HG03565 (cell line): ENCODE data around the gene SUSD3.
"Not testable (repeated sequence)": the region's sequence is repeated elsewhere in the genome, so short reads cannot be mapped to it uniquely, and the experiment has no call there.

Experiments used
- ATAC-seq: cut with Tn5 transposase; IDR thresholded peaks from one replicate; pipeline ENCODE4 v1.9.1; 2021; ENCODE audit warnings: mild to moderate bottlenecking, moderate library complexity; ENCODE audit not compliant: unreplicated experiment

SUSD3 gene

DNA sequence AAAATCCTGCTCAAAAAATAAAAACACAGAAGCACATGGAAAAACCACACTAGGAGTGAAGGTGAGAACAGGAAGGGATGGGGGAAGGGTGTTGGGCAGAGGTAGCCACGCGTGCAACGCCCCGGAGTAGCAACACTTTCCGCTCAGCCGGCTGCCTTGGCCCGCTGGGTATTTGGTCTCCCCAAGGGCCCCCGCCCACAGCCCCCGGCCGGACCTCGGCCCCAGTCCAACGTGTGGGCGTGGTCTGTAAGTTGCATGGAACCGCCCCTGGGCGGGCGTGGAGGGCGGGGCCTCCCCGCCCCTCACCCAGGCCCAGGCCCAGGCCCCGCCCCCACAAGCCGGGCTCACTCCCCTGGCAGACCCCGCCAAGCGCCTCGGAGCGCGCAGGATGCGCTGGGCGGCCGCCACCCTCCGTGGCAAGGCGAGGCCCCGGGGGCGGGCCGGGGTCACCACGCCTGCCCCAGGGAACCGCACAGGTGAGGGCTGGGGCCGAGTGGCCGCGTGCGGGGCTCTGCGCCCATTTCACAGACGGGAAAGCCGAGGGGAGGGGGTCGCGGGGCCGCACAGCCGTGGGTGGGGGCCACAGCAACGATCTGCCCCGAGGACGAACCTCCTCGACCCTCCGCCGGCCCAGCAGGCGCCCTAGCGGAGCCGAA, at the start of gene SUSD3:
Gene SUSD3, plus strand, starts transcription at position 347 of the 656 bp plus-strand sequence. Its CDS starts 42 bp downstream, at position 389.
- ATAC-seq = peak; percentile 36

DNA sequence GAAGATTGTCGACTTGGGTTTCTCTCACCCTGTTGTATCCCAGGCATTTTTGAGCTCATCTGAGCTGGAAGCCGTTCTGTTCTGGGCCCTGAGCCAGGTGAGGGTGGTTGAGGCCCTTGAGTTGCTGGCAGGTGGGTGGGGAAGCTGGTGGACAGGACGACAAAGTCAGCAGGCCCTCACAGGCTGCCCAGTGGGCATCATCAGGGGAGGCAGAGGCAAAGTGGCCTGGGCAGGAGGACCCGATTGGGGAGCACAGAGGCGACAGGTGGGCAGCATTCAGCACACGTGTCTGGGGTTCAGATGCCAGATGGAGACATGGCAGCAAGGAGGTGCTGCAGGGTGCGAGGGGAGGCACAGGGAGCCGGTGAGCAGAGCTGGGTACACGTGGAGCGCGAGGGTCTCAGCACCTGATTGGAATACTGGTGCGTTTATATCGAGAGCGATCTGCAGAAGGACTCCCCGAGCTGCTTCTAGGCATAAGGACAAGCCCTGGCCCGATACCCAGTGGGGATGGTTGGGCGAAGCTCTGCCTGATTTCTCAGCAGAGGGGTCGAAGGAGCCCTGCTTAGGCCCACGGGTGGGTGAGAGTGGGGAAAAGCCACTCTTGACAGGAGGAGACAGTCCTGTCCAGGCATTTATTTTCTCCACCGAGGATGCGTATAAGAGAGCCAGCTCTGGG, 49.0 kb upstream of the SUSD3 start:
- ATAC-seq = no peak

DNA sequence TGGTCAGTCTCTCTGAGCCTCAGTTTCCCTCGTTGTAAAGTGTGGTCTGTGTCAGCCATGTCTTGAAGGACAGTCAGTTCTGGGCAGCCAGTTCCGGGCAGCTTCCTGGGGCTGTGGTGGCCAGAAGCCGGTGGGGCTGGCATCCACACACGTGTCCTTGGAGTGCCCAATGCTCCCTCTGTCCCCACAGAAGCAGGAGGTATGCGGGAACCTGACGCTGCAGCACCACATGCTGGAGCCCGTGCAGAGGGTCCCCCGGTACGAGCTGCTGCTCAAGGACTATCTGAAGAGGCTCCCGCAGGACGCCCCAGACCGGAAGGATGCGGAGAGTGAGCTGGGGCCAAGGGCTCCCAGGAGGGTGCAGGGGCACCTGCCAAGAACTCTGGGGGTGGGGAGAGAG, 48.4 kb upstream of the SUSD3 start:
- no peak for ATAC-seq

DNA sequence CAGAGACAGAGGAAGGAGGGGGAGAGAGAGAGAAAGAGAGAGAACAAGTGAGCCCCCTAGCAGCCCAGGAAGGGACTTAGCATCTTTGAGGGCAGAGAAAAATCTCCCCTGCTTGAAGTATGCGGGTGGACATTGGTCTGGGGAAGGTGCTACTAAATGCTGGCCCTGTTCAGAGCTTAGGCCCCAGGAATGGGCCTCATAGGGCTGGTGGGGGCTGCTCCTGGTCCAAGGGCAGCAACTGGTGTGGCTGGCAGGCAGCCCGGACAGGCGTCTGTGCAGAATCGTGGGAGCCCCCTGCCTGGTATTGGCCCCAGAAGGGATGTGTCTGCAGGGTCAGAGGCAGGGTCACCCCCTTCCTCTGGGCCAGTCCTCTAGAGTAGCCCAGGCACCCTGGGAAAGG, 47.8 kb upstream of the SUSD3 start:
- no peak for ATAC-seq

DNA sequence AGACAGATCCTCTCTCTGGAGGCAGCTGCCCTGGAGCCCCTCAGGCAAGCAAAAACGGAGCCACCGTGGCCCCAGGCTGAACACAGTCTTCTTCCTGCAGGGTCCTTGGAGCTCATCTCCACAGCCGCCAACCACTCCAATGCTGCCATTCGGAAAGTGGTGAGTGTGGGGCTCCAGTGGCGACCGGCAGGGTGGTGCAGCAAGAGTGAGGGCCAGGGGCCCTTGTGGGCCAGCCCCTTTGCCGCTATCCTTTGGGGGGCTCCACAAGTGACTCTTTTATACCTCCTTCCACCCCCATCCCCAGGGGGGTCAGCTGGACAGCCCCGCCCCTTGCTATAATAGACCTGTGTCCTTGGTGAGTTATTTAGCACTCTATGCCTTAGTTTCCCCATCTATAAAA, 47.4 kb upstream of the SUSD3 start:
- no peak for ATAC-seq

DNA sequence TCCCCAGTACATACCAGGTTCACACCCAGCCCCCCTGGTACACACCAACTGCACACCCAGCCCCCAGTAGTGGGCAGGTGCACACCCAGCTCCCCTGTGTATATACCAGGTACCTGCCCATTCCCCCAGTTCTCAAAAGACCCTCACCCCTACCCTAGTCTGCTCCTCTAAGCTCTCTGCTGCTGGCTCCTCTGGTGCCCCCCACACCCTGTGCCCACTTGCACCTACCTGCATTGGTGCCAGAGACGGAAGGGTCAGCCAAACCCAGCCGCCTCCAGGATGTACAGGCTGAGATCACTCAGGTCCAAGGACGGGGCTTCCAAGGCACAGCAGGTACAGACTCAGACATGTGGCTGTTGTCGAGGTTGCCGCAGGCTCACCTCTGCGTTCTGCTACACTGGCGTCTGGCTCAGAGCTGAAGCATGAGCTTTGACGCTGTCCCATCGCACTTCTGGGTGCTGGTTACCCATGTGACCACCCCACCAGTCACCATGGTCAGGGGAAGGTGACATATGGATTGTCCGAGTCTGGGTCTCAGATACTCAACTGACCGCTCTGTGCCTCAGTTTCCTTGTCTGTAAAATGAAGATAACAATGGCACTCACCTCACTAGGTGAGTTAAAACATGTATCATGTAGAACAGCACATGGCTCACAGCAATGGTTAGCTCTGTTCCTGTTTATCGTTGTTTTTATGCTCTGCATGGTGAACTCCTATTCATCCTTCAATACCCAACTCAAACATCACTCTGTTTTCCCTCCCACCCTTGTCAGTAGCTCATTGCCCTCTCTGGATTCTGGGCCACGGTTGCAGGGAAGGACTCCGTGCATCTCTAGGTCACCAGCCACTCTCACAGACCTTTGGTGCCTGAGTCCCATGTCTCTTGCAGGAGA, 45.3 kb upstream of the SUSD3 start:
- ATAC-seq = no peak

DNA sequence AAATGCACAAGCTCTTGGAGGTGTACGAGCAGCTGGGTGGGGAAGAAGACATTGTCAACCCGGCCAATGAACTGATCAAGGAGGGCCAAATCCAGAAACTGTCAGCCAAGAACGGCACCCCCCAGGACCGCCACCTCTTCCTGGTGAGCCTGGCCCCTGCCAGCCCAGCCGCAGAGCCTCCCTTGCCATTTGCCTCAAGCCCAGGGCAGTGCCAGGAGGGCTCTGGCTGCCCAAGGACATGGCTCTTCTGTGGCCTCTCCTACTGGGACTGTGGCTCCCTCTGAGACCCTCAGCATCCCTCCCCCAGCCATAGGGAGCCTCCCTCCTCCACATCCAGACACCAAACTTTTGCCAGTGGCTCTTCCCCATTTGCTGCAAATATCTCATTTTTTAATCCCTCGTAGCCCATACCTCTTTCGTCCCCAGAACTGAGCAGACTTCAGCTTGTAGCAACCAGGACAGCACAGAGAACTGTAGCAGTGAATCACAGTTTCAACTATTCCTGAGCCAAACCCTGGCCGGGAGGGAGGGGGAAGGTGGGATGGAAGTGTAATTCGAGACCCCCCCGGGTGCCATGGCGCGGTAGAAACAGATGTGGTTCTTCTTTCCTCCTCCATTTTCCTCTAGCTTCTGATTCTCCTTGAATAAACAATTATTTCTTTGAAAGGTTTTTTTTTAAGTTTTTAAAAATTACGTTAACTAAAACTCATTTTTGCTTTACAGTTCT, 44.5 kb upstream of the SUSD3 start:
- no peak for ATAC-seq

DNA sequence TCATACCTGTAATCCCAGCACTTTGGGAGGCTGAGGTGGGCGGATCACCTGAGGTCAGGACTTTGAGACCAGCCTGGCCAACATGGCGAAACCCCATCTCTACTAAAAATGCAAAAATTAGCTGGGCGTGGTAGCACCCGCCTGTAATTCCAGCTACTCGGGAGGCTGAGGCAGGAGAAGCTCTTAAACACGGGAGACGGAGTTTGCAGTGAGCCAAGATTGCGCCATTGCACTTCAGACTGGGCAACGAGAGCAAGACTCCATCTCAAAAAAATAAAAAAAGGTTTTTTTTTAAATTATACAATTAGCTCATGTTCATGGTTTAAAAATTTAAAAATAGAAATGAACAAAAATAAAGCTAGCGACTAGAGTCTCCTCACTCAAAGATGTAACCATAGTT, 43.3 kb upstream of the SUSD3 start:
- ATAC-seq = not testable (repeated sequence)

DNA sequence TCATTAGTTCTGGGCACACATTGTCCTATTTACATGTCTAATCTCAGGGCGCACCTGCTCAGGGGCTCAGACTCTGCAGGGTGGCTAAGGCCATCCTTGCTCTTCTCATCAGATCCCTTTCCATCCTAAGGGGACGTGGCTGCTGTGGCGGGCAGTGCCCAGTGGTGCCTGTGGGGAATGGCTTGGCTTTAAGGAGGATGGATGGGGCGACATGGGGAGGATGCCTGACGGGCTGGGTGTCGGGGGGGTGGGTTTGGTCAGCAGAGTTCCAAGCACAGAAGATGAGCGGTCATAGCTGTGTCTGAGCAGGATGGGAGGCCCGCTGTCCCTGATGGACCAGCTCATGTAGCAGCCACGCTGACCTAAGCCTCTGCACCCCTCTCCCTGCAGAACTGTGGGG, 40.9 kb upstream of the SUSD3 start:
- no peak for ATAC-seq

DNA sequence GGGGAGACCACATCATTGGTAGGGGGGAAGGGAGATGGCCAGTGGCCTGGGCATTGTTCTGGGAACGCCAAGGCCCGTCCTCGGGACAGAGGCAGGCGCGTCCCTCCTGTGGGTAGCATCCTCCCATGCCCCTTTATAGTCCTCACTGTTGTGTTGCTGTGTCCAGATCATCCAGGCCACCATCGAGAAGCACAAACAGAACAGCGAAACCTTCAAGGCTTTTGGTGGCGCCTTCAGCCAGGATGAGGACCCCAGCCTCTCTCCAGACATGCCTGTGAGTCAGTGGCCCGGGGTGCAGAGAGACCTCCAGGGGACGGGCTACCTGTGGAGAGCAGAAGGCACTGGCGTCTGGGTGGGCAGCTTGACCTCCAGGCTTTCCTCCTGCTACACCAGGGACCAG, 38.4 kb upstream of the SUSD3 start:
- no peak for ATAC-seq

DNA sequence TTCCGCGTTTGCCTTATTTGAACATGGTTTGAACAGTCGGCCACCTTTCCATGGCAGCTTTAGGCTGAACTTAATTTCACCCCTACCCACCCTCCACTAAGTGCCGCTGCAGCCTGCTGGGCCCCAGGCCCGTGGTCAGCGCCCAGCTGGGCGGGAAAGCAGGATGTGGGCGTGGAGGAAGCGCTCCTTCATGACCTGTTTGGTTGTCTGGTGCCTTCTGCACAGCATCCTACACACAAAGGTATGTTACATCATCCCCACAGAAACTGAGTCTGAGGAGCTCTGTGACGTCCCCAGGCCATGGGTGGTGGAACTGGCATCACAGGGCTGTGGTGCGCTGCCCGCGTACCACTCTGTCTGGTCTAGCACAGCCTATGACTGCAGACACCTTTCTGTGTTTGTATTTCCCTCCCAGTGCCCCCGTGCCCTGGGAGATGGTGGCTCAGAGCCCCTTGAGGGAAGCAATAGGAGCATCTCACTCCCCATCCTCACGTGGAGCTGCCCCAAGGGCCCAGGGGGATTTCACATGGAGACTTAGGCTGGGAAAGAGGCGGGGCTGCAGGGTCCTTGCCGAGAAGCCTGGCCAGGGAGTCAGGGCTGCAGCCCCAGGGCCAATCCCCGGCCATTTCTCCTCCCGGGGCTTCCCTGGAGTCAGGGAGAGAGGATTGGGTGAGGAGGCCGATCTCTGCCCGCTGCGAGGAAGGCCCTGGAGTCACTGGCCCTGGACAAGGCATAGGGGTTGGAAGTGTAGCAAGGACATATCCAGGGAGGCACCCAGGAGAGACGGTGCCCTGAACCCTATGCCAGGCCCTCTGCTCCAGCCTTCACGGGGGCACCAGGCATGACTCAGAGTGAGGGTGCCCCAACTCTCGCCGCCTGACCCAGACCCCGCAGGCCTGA, 37.5 kb upstream of the SUSD3 start:
- ATAC-seq = no peak

DNA sequence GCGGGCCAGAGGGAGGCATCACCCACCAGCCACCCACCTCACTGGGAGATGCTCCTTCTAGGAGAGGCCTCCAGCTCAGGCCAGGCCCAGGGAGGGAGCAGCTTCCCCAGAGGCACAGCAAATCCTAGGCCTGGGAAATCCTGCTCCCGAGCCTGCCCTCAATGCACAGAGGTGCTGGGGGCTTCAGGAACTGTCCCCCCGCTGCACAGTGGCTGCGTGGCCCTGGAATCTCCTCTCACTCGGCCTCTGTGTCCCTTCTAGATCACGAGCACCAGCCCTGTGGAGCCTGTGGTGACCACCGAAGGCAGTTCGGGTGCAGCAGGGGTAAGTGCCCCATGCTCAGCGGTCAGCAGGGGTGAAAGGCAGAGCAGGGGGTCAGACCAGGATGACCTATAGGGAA, 36.4 kb upstream of the SUSD3 start:
- ATAC-seq = no peak

DNA sequence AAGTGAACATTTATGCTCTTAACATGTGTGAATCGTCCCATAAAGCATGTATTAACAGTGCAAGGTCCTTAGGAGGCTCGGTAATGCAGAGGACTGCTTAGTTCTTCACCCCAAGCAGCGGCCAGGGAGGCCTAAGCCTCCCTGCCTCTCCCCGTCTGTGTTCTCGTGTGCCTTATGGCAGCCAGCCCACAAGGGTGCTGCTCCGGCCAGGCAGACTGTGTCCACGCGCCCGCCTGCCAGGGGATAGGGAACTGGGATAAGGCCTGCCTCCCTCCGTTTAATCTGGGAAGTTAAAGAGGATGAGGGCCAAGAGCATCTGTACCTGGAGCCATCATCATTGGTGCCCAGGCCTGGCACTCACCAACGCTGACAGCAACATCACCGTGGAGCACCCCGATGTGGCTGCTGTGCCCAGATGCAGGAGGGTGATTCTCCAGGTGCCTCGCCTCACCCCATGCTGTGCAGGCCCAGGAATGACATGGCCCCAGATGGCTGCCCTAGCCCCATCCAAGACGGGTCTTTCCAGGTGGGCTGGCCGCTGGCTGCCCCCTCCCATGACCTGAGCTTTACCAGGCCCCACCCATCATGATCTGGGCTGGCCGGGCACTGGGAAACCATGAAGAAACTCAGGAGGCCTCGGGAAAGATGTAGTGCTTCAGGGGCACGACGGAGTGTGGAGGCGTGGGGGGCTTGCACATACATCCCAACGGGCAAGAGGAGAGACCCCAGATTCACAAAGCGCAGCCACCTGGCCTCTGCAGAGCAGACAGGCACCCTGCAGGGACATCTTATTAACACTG, 35.6 kb upstream of the SUSD3 start:
- no peak for ATAC-seq

DNA sequence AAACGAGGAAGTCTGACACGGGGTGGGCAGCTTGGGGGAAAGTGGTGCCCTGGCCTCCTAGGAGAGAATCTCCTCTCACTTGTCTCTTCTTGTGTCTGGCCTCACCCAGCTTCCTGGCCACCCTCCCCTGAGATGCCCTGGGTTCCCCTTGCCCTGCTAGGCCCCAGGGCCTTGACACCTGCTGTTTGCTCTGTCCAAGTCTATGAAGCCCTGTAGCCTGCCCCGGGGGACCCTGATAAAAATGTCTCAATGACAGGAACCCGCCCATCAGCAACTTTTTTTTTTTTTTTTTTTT, 35.0 kb upstream of the SUSD3 start:
- ATAC-seq = no peak

DNA sequence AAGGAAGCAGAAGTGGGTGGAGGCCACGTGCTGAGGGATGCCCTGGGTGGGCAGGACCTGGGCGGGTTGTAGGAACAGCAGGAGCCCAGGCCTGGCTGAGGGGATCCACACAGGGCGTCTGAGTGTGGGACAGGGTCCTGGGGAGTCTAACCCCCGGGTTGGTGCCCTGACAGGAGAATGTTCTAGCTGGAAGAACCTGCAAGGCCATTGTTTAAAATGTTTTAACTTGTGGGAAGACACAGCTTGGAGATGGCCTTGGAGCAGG, 33.9 kb upstream of the SUSD3 start:
- ATAC-seq = no peak

DNA sequence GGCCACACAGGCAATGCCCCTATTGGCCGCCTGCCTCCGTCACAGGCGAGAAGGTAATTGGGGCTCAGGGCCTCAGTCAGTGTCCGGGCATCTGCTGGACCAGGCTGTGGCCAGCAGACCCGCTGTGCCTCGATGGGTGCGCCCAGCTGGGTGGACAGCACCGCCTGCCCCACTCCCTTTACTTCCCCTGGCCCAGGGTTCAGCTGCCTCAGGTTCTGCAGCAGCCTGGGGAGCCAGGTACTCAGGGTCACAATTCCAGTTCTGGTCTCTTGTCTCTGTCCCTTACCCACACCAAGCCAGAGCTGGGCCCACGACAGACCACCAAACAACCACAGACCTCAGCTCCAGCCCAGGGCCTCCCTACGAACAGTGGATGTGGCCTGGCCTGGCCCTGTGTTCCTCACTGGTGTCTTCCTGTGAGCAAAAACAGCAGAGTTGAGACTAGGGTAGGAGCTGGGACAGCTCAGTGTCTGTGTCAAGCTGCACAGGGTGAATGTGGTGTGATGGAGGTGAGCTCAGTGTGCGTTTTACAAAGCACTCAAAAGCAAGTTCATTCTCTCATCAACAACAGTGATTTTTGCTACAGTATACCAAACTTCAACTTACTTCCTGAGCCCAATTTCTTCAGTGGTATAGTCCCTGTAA, 33.4 kb upstream of the SUSD3 start:
- no peak for ATAC-seq

DNA sequence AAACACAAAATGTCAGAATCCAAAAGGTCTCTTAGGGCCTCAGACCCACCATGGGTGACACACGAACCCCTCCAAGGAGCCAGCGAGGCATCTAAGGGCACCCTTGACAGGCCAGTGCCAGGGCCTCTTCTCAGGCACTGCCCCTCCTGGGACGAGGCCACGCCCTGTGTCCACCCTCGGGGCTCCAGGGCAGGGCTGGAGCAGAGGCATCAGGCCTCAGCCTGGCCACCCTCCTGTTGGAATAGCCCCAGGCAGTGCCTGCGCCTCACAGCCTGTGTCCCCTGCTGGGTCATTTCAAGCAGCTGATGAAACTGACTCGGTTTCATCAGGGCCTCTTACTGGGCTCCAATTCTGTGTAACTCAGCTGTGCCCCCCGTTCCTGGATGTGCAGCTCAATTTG, 32.8 kb upstream of the SUSD3 start:
- no peak for ATAC-seq

DNA sequence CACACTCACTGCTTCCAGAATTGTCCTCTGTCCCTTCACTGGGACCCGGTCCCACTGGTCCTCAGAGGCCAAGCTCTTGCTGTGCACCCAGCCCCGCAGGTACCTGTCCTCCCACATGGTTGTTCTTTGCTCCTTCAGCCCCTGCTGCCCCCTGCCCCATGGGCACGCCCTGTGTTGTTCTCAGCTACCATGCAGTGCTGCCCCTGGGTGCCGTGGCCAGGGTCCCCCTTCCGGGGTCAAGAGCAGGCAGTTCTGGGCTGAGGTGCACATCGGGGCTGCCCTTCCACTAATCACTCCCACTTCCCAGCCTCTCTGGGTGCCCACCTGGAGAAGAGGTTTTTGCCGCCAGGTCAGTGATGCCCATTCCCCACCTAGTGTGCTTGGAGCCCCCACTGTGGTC, 31.9 kb upstream of the SUSD3 start:
- no peak for ATAC-seq

DNA sequence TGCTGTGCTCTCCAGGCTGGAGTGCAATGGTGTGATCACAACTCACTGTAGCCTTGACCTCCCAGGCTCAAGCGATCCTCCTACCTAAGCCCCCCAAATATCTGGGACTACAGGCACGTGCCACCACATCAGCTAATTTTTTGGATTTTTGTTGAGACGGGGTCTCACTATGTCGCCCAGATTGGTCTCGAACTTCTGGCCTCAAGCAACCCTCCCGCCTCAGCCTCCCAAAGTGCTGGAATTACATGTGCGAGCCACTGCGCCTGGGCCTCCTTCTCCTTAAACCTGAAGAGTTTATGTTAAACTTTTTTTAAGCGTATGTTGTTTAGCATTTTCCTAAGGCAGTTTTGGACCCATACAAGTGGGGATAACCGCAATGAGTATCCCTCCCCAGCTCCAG, 30.8 kb upstream of the SUSD3 start:
- ATAC-seq = no peak
